Keratinocyte (primary cell): ENCODE data around the gene SLC66A1. TPM values are rescaled to one million over a fixed set of nuclear protein-coding genes. Genes with fewer than 3 reads are reported as not detected.

Source experiments
- DNase-seq: peaks from one replicate; pipeline ENCODE4 v3.0.0-alpha.2; 2011; ENCODE audit warnings: low read depth, missing footprints, low spot score
- FAIRE-seq: peaks from 2 replicates; lab custom pipeline; 2011; peaks lifted over from hg19 to GRCh38; lab: Jason Lieb, UNC
- H2AFZ ChIP-seq: 2 replicates; pipeline ENCODE4 v1.6.0; 2012; ENCODE audit warnings: low read length, control low read depth, inconsistent platforms; ENCODE audit not compliant: control insufficient read depth
- H3K27ac ChIP-seq: 2 replicates; pipeline ENCODE4 v1.5.1; 2011; ENCODE audit warnings: low read length; ENCODE audit not compliant: control insufficient read depth, insufficient read depth
- H3K27me3 ChIP-seq: 3 replicates; pipeline ENCODE4 v1.6.0; 2011; ENCODE audit warnings: low read length; ENCODE audit not compliant: control insufficient read depth, insufficient read depth; ENCODE audit errors: extremely low read depth
- H3K36me3 ChIP-seq, 2 experiments: 2 replicates in 1 of 2; 3 replicates in 1 of 2; pipeline ENCODE4 v1.5.1; 2011; ENCODE audit warnings: low read length in 2 of 2, mild to moderate bottlenecking in 1 of 2; ENCODE audit not compliant: control insufficient read depth in 2 of 2, insufficient read depth in 2 of 2; ENCODE audit errors: extremely low read depth in 1 of 2
- H3K4me1 ChIP-seq: 3 replicates; pipeline ENCODE4 v1.5.1; 2011; ENCODE audit warnings: low read length; ENCODE audit not compliant: control insufficient read depth, insufficient read depth; ENCODE audit errors: extremely low read depth
- H3K4me2 ChIP-seq: 3 replicates; pipeline ENCODE4 v1.6.0; 2011; ENCODE audit warnings: low read depth, low read length; ENCODE audit not compliant: control insufficient read depth, insufficient read depth; ENCODE audit errors: extremely low read depth
- H3K4me3 ChIP-seq, 3 experiments: fragments of 200-600 bp in 1 of 3; sonication (generic) in 1 of 3; 2 replicates in 2 of 3; 3 replicates in 1 of 3; pipeline ENCODE4 v1.5.1; 2011 to 2016; ENCODE audit warnings: low read length in 3 of 3, mild to moderate bottlenecking in 3 of 3, control low read depth in 2 of 3, inconsistent platforms in 1 of 3, low read depth in 1 of 3, mixed read lengths in 1 of 3, mixed run types in 1 of 3, moderate library complexity in 1 of 3; ENCODE audit not compliant: control insufficient read depth in 2 of 3, insufficient read depth in 2 of 3; ENCODE audit errors: extremely low read depth in 1 of 3
- H3K79me2 ChIP-seq: 2 replicates; pipeline ENCODE4 v1.6.0; 2012; ENCODE audit warnings: low read length; ENCODE audit not compliant: control insufficient read depth, insufficient read depth
- H3K9ac ChIP-seq: 3 replicates; pipeline ENCODE4 v1.6.0; 2011; ENCODE audit warnings: low read length; ENCODE audit not compliant: control insufficient read depth, insufficient read depth; ENCODE audit errors: extremely low read depth
- H3K9me1 ChIP-seq: 3 replicates; pipeline ENCODE4 v1.6.0; 2011; ENCODE audit warnings: low read length; ENCODE audit not compliant: control insufficient read depth, insufficient read depth; ENCODE audit errors: extremely low read depth
- H3K9me3 ChIP-seq: 2 replicates; pipeline ENCODE4 v1.5.1; 2012; ENCODE audit warnings: low read depth, low read length; ENCODE audit not compliant: control insufficient read depth
- H4K20me1 ChIP-seq: 3 replicates; pipeline ENCODE4 v1.6.0; 2011; ENCODE audit warnings: low read length; ENCODE audit not compliant: control insufficient read depth, insufficient read depth; ENCODE audit errors: extremely low read depth
- EZH2 ChIP-seq: IDR thresholded peaks from one replicate; pipeline ENCODE4 v1.6.1; 2012; ENCODE audit warnings: inconsistent platforms, mild to moderate bottlenecking, low read length, moderate library complexity
- dilution Hi-C: fragments of 300-500 bp; cut with MboI; formaldehyde crosslinking; loops from one replicate; pipeline ENCODE4 v1.7.0; 2020; ENCODE audit warnings: low sequenced_read_pairs; ENCODE audit not compliant: extremely low pct_ligation_motif_present
- polyA plus RNA-seq, 5 experiments: library from polyadenylated mRNA; depleted of rRNA in 3 of 5; stranded (reverse) in 3 of 5; stranded (forward) in 1 of 5; unstranded in 1 of 5; fragments of >200 nt; gene quantifications; 1 replicate in 1 of 5; 2 replicates in 3 of 5; 3 replicates in 1 of 5; pipeline versions ENCODE4 v1.2.1 to v1.2.3, GENCODE V29; 2011 to 2012; ENCODE audit warnings: missing spikeins in 2 of 5, low read depth in 1 of 5, low replicate concordance in 1 of 5
- TF ChIP-seq, protein P1 (sequence below), 3 experiments: IDR thresholded peaks in 1 of 3; conservative IDR thresholded peaks in 1 of 3; optimal IDR thresholded peaks in 1 of 3; 2 replicates in 2 of 3; 3 replicates in 1 of 3; pipeline versions ENCODE3 to v1.5.1; 2011; ENCODE audit warnings: low read length in 3 of 3, mild to moderate bottlenecking in 3 of 3, moderate library complexity in 2 of 3, control low read depth in 1 of 3, inconsistent platforms in 1 of 3; ENCODE audit not compliant: insufficient read depth in 2 of 3; ENCODE audit errors: extremely low read depth in 1 of 3

SLC66A1 gene
- polyA plus RNA-seq, 1 donor (not counting 4 experiments of a cell fraction or from before 2014, with no cell fraction given) = 8.0 TPM

DNA sequence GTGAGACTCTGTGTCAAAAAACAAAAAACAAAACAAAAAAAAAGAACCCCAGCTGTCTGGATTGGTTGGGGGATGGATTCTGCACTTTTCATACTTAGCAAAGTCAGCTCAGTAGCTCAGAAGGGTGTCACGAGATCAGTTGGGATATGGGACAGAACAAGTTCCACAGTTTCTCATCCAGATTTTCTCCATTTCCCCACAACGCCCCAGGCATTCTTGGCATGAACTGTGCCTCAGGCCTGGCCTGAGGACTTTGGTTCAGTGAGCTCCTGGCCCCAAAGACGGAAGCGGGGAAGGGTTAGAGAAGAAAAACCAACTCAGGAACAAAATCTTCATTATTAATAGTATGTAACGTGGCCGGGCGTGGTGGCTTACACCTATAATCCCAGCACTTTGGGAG, 2.1 kb upstream of the SLC66A1 start:
- dilution Hi-C loops = no loop called here
- no peak overlapping the region for H3K9ac ChIP-seq
- peaks cover 14% of the 10 kb centered on the region for H3K79me2 ChIP-seq
- H3K4me3 ChIP-seq = no peak overlapping the region
- H3K27ac ChIP-seq = no peak overlapping the region
- TF ChIP-seq EZH2 = no peak
- TF ChIP-seq, protein P1, sequence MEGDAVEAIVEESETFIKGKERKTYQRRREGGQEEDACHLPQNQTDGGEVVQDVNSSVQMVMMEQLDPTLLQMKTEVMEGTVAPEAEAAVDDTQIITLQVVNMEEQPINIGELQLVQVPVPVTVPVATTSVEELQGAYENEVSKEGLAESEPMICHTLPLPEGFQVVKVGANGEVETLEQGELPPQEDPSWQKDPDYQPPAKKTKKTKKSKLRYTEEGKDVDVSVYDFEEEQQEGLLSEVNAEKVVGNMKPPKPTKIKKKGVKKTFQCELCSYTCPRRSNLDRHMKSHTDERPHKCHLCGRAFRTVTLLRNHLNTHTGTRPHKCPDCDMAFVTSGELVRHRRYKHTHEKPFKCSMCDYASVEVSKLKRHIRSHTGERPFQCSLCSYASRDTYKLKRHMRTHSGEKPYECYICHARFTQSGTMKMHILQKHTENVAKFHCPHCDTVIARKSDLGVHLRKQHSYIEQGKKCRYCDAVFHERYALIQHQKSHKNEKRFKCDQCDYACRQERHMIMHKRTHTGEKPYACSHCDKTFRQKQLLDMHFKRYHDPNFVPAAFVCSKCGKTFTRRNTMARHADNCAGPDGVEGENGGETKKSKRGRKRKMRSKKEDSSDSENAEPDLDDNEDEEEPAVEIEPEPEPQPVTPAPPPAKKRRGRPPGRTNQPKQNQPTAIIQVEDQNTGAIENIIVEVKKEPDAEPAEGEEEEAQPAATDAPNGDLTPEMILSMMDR (optimal IDR thresholded peaks at IDR 0.05 in 1 of 3, IDR thresholded peaks at IDR 0.05 in 1 of 3, conservative IDR thresholded peaks at IDR 0.05 in 1 of 3; ENCODE audit: extremely low read depth in 1 of 3, insufficient read depth in 2 of 3, low read length in 3 of 3) = no peak
- no peaks in the 10 kb centered on the region for H4K20me1 ChIP-seq
- no peaks in the 10 kb centered on the region for H3K9me3 ChIP-seq
- H3K27me3 ChIP-seq = no peaks in the 10 kb centered on the region
- H3K4me1 ChIP-seq = peaks cover 36% of the 10 kb centered on the region
- H3K9me1 ChIP-seq = no peaks in the 10 kb centered on the region
- DNase-seq (no peak), FAIRE-seq (no peak)
- H2AFZ ChIP-seq = no peak overlapping the region
- peaks cover 13 to 17% of the 10 kb centered on the region in 2 experiments for H3K36me3 ChIP-seq
- no peak overlapping the region for H3K4me2 ChIP-seq

DNA sequence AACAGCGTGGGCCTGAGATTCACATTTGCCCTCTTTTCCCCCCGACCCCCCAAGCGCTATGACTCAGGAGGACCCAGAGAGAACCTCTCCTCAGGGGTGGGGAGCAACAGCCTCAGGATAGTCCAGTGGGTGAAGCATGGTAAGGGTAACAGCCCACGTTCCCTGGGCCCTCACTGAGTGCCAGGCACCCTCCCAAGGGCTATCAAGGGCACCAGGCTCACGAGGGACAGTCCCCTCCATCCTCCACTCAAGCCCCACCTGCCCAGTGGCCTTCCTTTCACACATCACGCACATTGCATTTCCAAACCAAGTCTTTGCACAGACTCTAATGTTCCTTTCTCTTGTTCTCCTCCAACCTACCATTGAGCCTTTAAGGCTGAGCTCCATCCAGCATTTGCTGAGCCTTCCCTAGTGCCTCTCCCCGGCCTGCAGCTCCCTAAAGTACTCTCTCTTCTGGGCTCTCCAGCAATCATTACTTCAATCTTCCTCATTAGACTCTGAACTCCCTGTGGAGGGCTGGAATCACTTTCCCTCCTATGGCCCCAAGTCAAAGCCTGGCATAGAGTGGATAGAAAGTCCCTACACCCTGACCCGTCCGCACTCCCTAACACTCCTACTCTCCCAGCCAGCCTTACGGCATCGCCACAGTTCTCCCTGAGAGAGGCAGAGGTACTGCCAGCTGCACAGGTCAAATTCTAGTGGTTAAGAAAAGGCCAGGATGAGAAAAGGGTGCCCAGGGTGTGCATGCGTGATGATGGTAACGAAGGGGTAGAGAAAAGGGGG, 1.2 kb upstream of the SLC66A1 start:
- FAIRE-seq = peak; percentile 9
- Histone ChIP-seq H3K36me3 (peaks cover 8 to 17% of the 10 kb centered on the region in 2 experiments), H3K4me1 (peaks cover 42% of the 10 kb centered on the region), H4K20me1 (no peaks in the 10 kb centered on the region), H3K9me3 (no peaks in the 10 kb centered on the region), H3K4me2 (peak overlapping the region; percentile 98), H3K4me3 (peak overlapping the region; percentile 74 to 87 (median 82)), H3K79me2 (peaks cover 14% of the 10 kb centered on the region), H3K9ac (peak overlapping the region; percentile 85), H3K27me3 (no peaks in the 10 kb centered on the region), H3K9me1 (no peaks in the 10 kb centered on the region), H3K27ac (peak overlapping the region; percentile 54), H2AFZ (peak overlapping the region; percentile 88)
- no peak for DNase-seq
- TF ChIP-seq EZH2 = no peak
- TF ChIP-seq, protein P1 (optimal IDR thresholded peaks at IDR 0.05 in 1 of 3, IDR thresholded peaks at IDR 0.05 in 1 of 3, conservative IDR thresholded peaks at IDR 0.05 in 1 of 3; ENCODE audit: extremely low read depth in 1 of 3, insufficient read depth in 2 of 3, low read length in 3 of 3) = no peak
- dilution Hi-C loops = no loop called here
